ENCODE measurements around the gene PLEKHM1. TPM values are rescaled to one million over a fixed set of nuclear protein-coding genes. Genes with fewer than 3 reads are reported as not detected.

The PLEKHM1 gene
- total and polyA plus RNA-seq, 4 donors = 6.2 to 15.8 (median 8.5) TPM

DNA sequence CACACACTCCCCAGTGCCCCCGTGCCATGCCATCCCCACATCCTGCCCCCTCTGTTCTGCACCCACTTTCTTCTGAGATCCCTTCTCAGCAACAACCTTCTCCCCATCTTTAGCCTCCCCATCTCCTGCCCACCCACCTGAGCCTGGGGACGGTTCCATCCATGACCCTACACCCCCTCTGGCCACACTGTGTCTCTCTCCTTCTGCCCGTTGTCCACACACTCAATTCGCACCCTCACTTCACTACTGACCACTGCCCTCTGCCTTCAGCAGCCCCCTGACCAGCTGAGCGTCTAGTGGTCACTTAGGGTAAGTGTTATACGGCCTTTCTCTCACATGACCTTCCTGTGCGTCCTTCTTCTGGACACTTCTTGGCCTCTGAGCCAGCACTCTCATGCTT is 64.0 kb downstream of the PLEKHM1 start:
- Histone ChIP-seq H3K27ac (ENCODE audit: low read depth in 1 of 2, low read length in 2 of 2) (no peak overlapping the region), H3K4me3 (ENCODE audit: low read depth in 1 of 3, low read length in 3 of 3) (no peak overlapping the region), H3K4me1 (ENCODE audit: control insufficient read depth in 4 of 4, insufficient read depth in 4 of 4, low read length in 3 of 4) (peaks cover 11 to 33% (median 23%) of the 10 kb centered on the region in 4 donors), H3K9me3 (ENCODE audit: control insufficient read depth in 4 of 4, low read length in 3 of 4) (no peaks in the 10 kb centered on the region), H3K9ac (ENCODE audit: low read depth in 1 of 2, low read length in 2 of 2) (no peak overlapping the region), H3K27me3 (ENCODE audit: control insufficient read depth in 4 of 4, insufficient read depth in 4 of 4, low read length in 3 of 4) (peaks cover 0 to 2% (median 0%) of the 10 kb centered on the region in 4 donors), H3K36me3 (ENCODE audit: control insufficient read depth in 4 of 4, insufficient read depth in 3 of 4, low read depth in 1 of 4, low read length in 3 of 4) (no peaks in the 10 kb centered on the region)
- 81% methylated on average over 7 of the region's 7 CpGs for WGBS
- TF ChIP-seq FOXA1 (IDR thresholded peaks at IDR 0.05) (no peak), YY1 (IDR thresholded peaks at IDR 0.05) (no peak), HNF4A (conservative IDR thresholded peaks at IDR 0.05) (no peak), EGR1 (IDR thresholded peaks at IDR 0.05; ENCODE audit: low read depth in 2 of 2) (no peak), NR2F2 (IDR thresholded peaks at IDR 0.05) (no peak), RXRA (IDR thresholded peaks at IDR 0.05) (no peak), FOXA2 (IDR thresholded peaks at IDR 0.05) (no peak), TAF1 (conservative IDR thresholded peaks at IDR 0.05) (no peak), RAD21 (IDR thresholded peaks at IDR 0.05) (no peak), HNF4G (IDR thresholded peaks at IDR 0.05) (no peak), GABPA (IDR thresholded peaks at IDR 0.05 in 1 of 2, conservative IDR thresholded peaks at IDR 0.05 in 1 of 2) (no peak), SP1 (IDR thresholded peaks at IDR 0.05) (no peak), JUND (IDR thresholded peaks at IDR 0.05) (no peak), ATF3 (IDR thresholded peaks at IDR 0.05) (no peak), MAX (IDR thresholded peaks at IDR 0.05) (no peak)
- TF ChIP-seq, protein P1, sequence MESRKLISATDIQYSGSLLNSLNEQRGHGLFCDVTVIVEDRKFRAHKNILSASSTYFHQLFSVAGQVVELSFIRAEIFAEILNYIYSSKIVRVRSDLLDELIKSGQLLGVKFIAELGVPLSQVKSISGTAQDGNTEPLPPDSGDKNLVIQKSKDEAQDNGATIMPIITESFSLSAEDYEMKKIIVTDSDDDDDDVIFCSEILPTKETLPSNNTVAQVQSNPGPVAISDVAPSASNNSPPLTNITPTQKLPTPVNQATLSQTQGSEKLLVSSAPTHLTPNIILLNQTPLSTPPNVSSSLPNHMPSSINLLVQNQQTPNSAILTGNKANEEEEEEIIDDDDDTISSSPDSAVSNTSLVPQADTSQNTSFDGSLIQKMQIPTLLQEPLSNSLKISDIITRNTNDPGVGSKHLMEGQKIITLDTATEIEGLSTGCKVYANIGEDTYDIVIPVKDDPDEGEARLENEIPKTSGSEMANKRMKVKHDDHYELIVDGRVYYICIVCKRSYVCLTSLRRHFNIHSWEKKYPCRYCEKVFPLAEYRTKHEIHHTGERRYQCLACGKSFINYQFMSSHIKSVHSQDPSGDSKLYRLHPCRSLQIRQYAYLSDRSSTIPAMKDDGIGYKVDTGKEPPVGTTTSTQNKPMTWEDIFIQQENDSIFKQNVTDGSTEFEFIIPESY (IDR thresholded peaks at IDR 0.05) = no peak
- TF ChIP-seq, protein P2, sequence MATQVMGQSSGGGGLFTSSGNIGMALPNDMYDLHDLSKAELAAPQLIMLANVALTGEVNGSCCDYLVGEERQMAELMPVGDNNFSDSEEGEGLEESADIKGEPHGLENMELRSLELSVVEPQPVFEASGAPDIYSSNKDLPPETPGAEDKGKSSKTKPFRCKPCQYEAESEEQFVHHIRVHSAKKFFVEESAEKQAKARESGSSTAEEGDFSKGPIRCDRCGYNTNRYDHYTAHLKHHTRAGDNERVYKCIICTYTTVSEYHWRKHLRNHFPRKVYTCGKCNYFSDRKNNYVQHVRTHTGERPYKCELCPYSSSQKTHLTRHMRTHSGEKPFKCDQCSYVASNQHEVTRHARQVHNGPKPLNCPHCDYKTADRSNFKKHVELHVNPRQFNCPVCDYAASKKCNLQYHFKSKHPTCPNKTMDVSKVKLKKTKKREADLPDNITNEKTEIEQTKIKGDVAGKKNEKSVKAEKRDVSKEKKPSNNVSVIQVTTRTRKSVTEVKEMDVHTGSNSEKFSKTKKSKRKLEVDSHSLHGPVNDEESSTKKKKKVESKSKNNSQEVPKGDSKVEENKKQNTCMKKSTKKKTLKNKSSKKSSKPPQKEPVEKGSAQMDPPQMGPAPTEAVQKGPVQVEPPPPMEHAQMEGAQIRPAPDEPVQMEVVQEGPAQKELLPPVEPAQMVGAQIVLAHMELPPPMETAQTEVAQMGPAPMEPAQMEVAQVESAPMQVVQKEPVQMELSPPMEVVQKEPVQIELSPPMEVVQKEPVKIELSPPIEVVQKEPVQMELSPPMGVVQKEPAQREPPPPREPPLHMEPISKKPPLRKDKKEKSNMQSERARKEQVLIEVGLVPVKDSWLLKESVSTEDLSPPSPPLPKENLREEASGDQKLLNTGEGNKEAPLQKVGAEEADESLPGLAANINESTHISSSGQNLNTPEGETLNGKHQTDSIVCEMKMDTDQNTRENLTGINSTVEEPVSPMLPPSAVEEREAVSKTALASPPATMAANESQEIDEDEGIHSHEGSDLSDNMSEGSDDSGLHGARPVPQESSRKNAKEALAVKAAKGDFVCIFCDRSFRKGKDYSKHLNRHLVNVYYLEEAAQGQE (IDR thresholded peaks at IDR 0.05) = no peak
- TF ChIP-seq, protein P3, sequence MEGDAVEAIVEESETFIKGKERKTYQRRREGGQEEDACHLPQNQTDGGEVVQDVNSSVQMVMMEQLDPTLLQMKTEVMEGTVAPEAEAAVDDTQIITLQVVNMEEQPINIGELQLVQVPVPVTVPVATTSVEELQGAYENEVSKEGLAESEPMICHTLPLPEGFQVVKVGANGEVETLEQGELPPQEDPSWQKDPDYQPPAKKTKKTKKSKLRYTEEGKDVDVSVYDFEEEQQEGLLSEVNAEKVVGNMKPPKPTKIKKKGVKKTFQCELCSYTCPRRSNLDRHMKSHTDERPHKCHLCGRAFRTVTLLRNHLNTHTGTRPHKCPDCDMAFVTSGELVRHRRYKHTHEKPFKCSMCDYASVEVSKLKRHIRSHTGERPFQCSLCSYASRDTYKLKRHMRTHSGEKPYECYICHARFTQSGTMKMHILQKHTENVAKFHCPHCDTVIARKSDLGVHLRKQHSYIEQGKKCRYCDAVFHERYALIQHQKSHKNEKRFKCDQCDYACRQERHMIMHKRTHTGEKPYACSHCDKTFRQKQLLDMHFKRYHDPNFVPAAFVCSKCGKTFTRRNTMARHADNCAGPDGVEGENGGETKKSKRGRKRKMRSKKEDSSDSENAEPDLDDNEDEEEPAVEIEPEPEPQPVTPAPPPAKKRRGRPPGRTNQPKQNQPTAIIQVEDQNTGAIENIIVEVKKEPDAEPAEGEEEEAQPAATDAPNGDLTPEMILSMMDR (IDR thresholded peaks at IDR 0.05; ENCODE audit: low read depth, low read length, missing input control) = no peak
- DNase-seq (ENCODE audit: low spot score) = no peak
